A673 (cell line): ENCODE results near the gene SLC35E4. TPM values are rescaled to one million over a fixed set of nuclear protein-coding genes. Genes with fewer than 3 reads are reported as not detected.

Source experiments
- BruUV-seq: library from RNA; stranded (reverse); fragments of 400-500 nt; replicated peaks from 2 replicates; lab custom pipeline; 2021; lab: Mats Ljungman, UMichigan
- CTCF ChIA-PET: fragments of 300-600 bp; sonication (Branson Sonifier 250); formaldehyde crosslinking; loops from one replicate; lab custom pipeline; 2022; ENCODE audit warnings: antibody characterized with exemption; lab: Charles Lee
- POLR2A ChIA-PET: fragments of 300-600 bp; sonication (Branson Sonifier 250); formaldehyde crosslinking; loops from one replicate; lab custom pipeline; 2022; ENCODE audit warnings: antibody characterized with exemption; ENCODE audit not compliant: low non-redundant PET; lab: Charles Lee
- DNase-seq: peaks from one replicate; pipeline ENCODE4 v3.0.0-alpha.2; 2015; ENCODE audit warnings: low spot score
- H3K27ac ChIP-seq: fragments of 200-600 bp; sonication (generic); 2 replicates; pipeline ENCODE4 v1.5.1; 2016; ENCODE audit warnings: mixed run types, low read depth, mild to moderate bottlenecking, mixed read lengths, antibody characterized with exemption, low read length; ENCODE audit not compliant: poor library complexity, severe bottlenecking
- H3K27me3 ChIP-seq: fragments of 200-600 bp; sonication (generic); replicated peaks from 2 replicates; pipeline ENCODE4 v1.6.1; 2017; ENCODE audit warnings: mixed run types, low read depth, mild to moderate bottlenecking, mixed read lengths, antibody characterized with exemption, low read length; ENCODE audit not compliant: insufficient read depth, poor library complexity
- H3K36me3 ChIP-seq: fragments of 200-600 bp; sonication (generic); 2 replicates; pipeline ENCODE4 v1.6.1; 2016; ENCODE audit warnings: mixed run types, mild to moderate bottlenecking, mixed read lengths, antibody characterized with exemption, low read length; ENCODE audit not compliant: insufficient read depth, poor library complexity, severe bottlenecking
- H3K4me1 ChIP-seq: fragments of 200-600 bp; sonication (generic); 2 replicates; pipeline ENCODE4 v1.6.1; 2017; ENCODE audit warnings: mixed run types, mild to moderate bottlenecking, mixed read lengths, antibody characterized with exemption, low read length; ENCODE audit not compliant: insufficient read depth, poor library complexity, severe bottlenecking
- H3K4me3 ChIP-seq: fragments of 200-600 bp; sonication (generic); 2 replicates; pipeline ENCODE4 v1.5.1; 2016; ENCODE audit warnings: low read depth, mixed run types, mild to moderate bottlenecking, mixed read lengths, low read length; ENCODE audit not compliant: poor library complexity, severe bottlenecking
- H3K9me3 ChIP-seq: fragments of 200-600 bp; sonication (generic); 2 replicates; pipeline ENCODE4 v1.6.1; 2016; ENCODE audit warnings: mixed run types, low read depth, mild to moderate bottlenecking, mixed read lengths, antibody characterized with exemption, low read length; ENCODE audit not compliant: poor library complexity, severe bottlenecking
- EZH2 ChIP-seq: fragments of 200-600 bp; sonication (generic); IDR thresholded peaks from 2 replicates; pipeline ENCODE4 v1.6.1; 2017; ENCODE audit warnings: borderline replicate concordance, low read depth, mild to moderate bottlenecking, mixed read lengths, antibody characterized with exemption, low read length; ENCODE audit not compliant: poor library complexity, severe bottlenecking
- intact Hi-C: fragments of 100-400 bp; cut with micrococcal nuclease; formaldehyde crosslinking; loops from one replicate; pipeline ENCODE4 v1.10.0; 2022; ENCODE audit not compliant: unreplicated experiment
- total RNA-seq: library from RNA; stranded (reverse); gene quantifications from 2 replicates; pipeline ENCODE4 v1.2.3, GENCODE V29; 2021
- TF ChIP-seq, protein P1 (sequence below): fragments of 300-800, 200-600 bp; sonication (generic); conservative IDR thresholded peaks from 2 replicates; pipeline ENCODE4 v1.5.1; 2017; ENCODE audit warnings: low read depth, mild to moderate bottlenecking, antibody characterized with exemption, low read length, moderate library complexity, mixed read lengths

Gene SLC35E4
- total RNA-seq, 1 experiment from 2014 or later = 2.4 TPM

DNA sequence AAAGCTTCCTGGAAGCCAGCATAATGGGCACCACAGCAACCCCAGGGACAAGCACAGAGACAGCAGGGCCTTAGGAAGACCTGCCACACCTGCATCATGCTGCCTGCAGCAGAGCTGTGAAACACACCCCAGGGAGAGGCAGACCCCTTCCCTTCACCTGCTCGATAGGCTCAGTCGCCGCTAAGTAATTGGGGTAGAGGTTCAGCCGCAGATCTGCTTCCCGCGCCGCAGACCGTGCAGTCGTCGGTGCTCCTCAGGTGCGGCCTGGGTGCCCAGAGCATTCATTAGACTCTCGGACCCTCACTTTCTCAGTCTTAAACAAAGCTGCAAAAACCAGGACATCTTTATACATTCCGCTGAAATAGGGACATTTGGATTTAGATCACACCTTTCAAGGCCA lies 29.2 kb downstream of the SLC35E4 start:
- Histone ChIP-seq H3K9me3 (no peaks in the 10 kb centered on the region), H3K36me3 (no peaks in the 10 kb centered on the region), H3K27ac (no peak overlapping the region), H3K4me1 (no peaks in the 10 kb centered on the region), H3K27me3 (no peaks in the 10 kb centered on the region), H3K4me3 (no peak overlapping the region)
- TF ChIP-seq, protein P1, sequence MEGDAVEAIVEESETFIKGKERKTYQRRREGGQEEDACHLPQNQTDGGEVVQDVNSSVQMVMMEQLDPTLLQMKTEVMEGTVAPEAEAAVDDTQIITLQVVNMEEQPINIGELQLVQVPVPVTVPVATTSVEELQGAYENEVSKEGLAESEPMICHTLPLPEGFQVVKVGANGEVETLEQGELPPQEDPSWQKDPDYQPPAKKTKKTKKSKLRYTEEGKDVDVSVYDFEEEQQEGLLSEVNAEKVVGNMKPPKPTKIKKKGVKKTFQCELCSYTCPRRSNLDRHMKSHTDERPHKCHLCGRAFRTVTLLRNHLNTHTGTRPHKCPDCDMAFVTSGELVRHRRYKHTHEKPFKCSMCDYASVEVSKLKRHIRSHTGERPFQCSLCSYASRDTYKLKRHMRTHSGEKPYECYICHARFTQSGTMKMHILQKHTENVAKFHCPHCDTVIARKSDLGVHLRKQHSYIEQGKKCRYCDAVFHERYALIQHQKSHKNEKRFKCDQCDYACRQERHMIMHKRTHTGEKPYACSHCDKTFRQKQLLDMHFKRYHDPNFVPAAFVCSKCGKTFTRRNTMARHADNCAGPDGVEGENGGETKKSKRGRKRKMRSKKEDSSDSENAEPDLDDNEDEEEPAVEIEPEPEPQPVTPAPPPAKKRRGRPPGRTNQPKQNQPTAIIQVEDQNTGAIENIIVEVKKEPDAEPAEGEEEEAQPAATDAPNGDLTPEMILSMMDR = no peak
- TF ChIP-seq EZH2 = no peak
- intact Hi-C loops = no loop called here
- ChIA-PET POLR2A (no interaction called here), CTCF (interaction anchor here (0.7 kb wide), 1 partner anchor 781 kb away, joined by 6 read pairs; no protein-coding TSS in a partner anchor)
- no TSS peak for BruUV-seq
- no peak for DNase-seq

DNA sequence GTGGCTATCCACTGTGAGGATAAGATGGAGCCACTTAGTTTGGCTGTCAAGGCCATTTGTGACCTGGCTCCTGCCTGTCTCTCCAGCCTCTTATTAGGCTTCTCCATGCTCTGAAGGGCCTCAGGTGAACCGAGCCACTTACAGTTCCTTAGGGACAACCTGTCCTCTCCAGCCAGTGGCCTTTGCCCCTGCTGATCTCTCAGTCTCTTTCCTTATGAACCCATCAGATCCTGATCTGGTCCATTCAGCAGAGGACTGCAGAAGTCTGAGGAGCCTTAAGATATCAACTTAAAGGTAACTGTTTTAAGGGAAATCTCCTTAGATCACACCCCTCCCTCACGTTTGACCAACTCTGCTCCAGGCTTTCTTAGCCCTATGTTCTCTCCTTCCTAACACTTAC lies 29.7 kb downstream of the SLC35E4 start:
- TF ChIP-seq EZH2 = no peak
- TF ChIP-seq, protein P1 = no peak
- Histone ChIP-seq H3K27ac (no peak overlapping the region), H3K4me1 (no peaks in the 10 kb centered on the region), H3K9me3 (no peaks in the 10 kb centered on the region), H3K4me3 (no peak overlapping the region), H3K36me3 (no peaks in the 10 kb centered on the region), H3K27me3 (no peaks in the 10 kb centered on the region)
- ChIA-PET POLR2A (no interaction called here), CTCF (interaction anchor here (0.7 kb wide), 1 partner anchor 782 kb away, joined by 6 read pairs; no protein-coding TSS in a partner anchor)
- intact Hi-C loops = no loop called here
- BruUV-seq = no TSS peak
- no peak for DNase-seq

DNA sequence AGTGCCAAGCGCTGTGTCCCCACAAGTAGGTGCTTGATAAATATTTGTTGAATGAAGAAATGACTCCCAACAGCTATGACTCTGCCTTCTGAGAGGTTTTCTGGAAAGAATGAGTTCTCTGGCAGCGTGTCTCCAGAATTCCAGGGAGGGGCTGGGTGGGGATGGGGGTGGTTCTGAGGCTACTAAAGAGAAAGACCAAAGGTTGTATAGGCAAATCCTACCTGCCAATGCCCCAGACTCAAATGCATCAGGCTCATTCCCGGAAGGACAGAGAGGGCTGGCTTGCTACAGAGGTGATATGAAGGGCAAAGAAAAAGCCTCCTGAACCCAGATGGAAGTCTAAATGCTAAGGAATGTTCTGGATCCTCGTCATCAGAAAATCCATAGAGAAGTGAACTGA lies 30.2 kb downstream of the SLC35E4 start:
- no peaks in the 10 kb centered on the region for H3K27me3 ChIP-seq
- no peak for DNase-seq
- H3K36me3 ChIP-seq = no peaks in the 10 kb centered on the region
- intact Hi-C loops = no loop called here
- TF ChIP-seq EZH2 = no peak
- TF ChIP-seq, protein P1 = no peak
- H3K27ac ChIP-seq = no peak overlapping the region
- H3K4me1 ChIP-seq = no peaks in the 10 kb centered on the region
- no peak overlapping the region for H3K4me3 ChIP-seq
- ChIA-PET CTCF (no interaction called here), POLR2A (no interaction called here)
- H3K9me3 ChIP-seq = no peaks in the 10 kb centered on the region
- BruUV-seq = no TSS peak
